Upper lobe of right lung (tissue), 1 donor: ENCODE results near the gene PLEKHD1. TPM values are rescaled to one million over a fixed set of nuclear protein-coding genes. Genes with fewer than 3 reads are reported as not detected.

ENCODE experiments used
- ATAC-seq: fragments of 200-7000 bp; cut with Tn5 transposase; one replicate; pipeline ENCODE4 v1.9.1; 2020; ENCODE audit warnings: mild to moderate bottlenecking, moderate library complexity
- DNase-seq: peaks from one replicate; pipeline ENCODE4 v3.0.0-alpha.2; 2020
- H3K27ac ChIP-seq: fragments of 200-600 bp; one replicate; pipeline ENCODE4 v1.8.0; 2022
- H3K27me3 ChIP-seq: fragments of 200-600 bp; one replicate; pipeline ENCODE4 v1.8.0; 2022; ENCODE audit warnings: mild to moderate bottlenecking
- H3K36me3 ChIP-seq: fragments of 200-600 bp; one replicate; pipeline ENCODE4 v1.8.0; 2022
- H3K4me1 ChIP-seq: fragments of 200-600 bp; one replicate; pipeline ENCODE4 v1.8.0; 2022
- H3K4me3 ChIP-seq: fragments of 200-600 bp; one replicate; pipeline ENCODE4 v1.8.0; 2022; ENCODE audit warnings: mild to moderate bottlenecking
- H3K9me3 ChIP-seq: fragments of 200-600 bp; one replicate; pipeline ENCODE4 v1.8.0; 2022
- CTCF ChIP-seq: fragments of 200-600 bp; IDR thresholded peaks from one replicate; pipeline ENCODE4 v1.8.0; 2022; ENCODE audit warnings: antibody characterized with exemption
- intact Hi-C: fragments of 100-400 bp; cut with DNase I; formaldehyde crosslinking; loops from one replicate; pipeline ENCODE4 v1.11.0; 2022
- total RNA-seq: library from RNA; stranded (reverse); fragmentation: NEBNext Ultra II Directional; extraction: Animal tissue kit (Norgen Biotek cat#: 25700); gene quantifications from one replicate; pipeline ENCODE4 v1.2.1, GENCODE V29; 2021
- donor health status: DM: no; HTN: yes; CAD: no; lungs with severe emphysema.

Gene PLEKHD1
- total RNA-seq, 1 donor from 2014 or later: 0.41 TPM

DNA sequence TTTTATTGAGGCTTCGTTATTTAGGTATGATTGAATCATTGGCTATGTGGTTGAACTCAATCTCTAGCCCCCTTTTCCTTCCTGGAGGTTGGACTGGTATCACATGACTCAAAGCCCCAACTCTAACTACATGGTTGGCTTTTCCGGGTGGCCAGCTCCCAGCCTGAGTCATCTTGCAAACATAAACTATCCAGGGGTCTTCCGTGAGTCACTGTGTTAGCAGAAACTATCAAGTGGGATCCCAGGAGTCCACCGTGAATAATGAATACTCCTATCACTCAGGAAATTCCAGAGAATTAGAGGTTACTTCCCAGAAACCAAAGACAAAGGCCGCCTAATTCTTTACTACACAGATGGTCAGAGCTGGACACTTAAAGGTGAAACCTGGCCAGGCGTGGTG is 19.7 kb upstream of the PLEKHD1 start:
- Histone ChIP-seq H3K27me3 (no peaks in the 10 kb centered on the region), H3K9me3 (no peaks in the 10 kb centered on the region), H3K27ac (no peak overlapping the region), H3K4me3 (no peak overlapping the region), H3K36me3 (peaks cover 9% of the 10 kb centered on the region), H3K4me1 (no peaks in the 10 kb centered on the region)
- TF ChIP-seq CTCF: no peak
- no peak for DNase-seq
- intact Hi-C loops: loop anchor here (5.0 kb wide), 1 partner anchor 223 kb away; no protein-coding TSS in a partner anchor
- no peak for ATAC-seq

DNA sequence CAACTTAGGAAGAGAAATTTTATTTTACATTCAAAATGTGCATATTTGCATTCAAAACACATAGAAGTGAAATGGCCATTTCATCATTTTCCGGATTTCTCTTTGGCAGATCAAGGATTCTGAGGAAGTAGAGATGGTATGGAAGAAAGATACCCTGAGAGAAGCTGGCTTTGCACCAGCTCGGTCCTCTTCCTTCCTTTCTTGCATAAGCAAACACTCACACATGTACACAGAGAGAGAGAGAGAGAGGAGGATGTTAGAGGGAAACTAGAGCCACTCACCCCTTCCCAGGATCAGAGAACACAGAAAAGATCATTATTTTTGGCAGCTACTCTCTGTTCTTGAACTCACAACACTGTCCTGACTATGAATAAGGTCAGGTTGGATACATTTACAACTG is 15.6 kb upstream of the PLEKHD1 start:
- Histone ChIP-seq H3K4me1 (no peaks in the 10 kb centered on the region), H3K9me3 (no peaks in the 10 kb centered on the region), H3K4me3 (no peak overlapping the region), H3K27ac (no peak overlapping the region), H3K27me3 (no peaks in the 10 kb centered on the region), H3K36me3 (no peaks in the 10 kb centered on the region)
- ATAC-seq (peak; percentile 45), DNase-seq (no peak)
- intact Hi-C loops: no loop called here
- no peak for TF ChIP-seq CTCF

GRCh38 chr14:69471436-69471835 is 13.1 kb upstream of the PLEKHD1 start:
- TF ChIP-seq CTCF: no peak
- intact Hi-C loops: no loop called here
- ATAC-seq (no peak), DNase-seq (no peak)
- H3K27ac ChIP-seq: no peak overlapping the region
- no peaks in the 10 kb centered on the region for H3K4me1 ChIP-seq
- no peaks in the 10 kb centered on the region for H3K36me3 ChIP-seq
- no peak overlapping the region for H3K4me3 ChIP-seq
- H3K9me3 ChIP-seq: no peaks in the 10 kb centered on the region
- H3K27me3 ChIP-seq: no peaks in the 10 kb centered on the region

DNA sequence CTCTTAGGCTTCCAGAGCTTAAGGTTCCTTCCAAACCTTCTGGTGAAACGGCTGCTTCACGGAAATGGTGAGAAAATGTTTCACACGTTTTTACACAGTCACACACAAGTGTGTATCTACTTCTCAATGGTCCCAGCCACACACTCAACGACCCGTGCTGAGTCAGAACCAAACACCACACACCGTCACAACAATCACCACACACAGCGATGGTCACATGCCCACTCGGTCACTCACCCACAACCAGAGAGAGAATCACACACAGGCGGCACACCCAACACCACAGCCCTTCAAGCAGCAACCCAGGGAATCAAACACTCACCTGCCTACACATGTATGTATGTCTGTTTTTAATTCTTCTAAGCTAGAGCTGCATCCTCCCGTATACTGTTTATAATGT is 12.6 kb upstream of the PLEKHD1 start:
- no peak for DNase-seq

DNA sequence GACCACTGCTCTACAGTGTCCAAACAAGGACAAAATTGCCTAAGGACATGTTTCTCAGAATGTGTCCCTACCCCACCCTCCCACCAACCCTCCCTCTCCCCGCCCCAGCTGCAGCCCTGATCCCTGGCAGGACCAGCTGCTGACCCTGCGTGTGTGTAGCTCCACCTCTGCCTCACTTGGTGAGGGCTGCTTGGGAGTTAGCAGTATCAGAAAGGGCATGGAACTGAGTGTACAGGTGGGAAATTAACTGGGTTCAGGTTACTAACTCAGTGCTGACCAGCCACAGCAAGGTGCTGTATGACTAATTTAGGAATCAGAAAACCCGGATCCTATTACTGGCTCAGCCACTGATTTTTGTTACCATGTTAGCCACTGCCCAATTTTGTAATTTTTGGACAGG is 11.3 kb upstream of the PLEKHD1 start:
- H3K27me3 ChIP-seq: no peaks in the 10 kb centered on the region
- no peak for DNase-seq
- no peak for ATAC-seq
- TF ChIP-seq CTCF: no peak
- no peaks in the 10 kb centered on the region for H3K9me3 ChIP-seq
- H3K4me1 ChIP-seq: no peaks in the 10 kb centered on the region
- intact Hi-C loops: no loop called here
- H3K27ac ChIP-seq: no peak overlapping the region
- no peaks in the 10 kb centered on the region for H3K36me3 ChIP-seq
- H3K4me3 ChIP-seq: no peak overlapping the region

More for the DNA sequence above, 12.6 kb upstream of the PLEKHD1 start:
- Histone ChIP-seq H3K27me3 (no peaks in the 10 kb centered on the region), H3K27ac (no peak overlapping the region), H3K9me3 (no peaks in the 10 kb centered on the region), H3K4me3 (no peak overlapping the region), H3K36me3 (no peaks in the 10 kb centered on the region), H3K4me1 (no peaks in the 10 kb centered on the region)
- TF ChIP-seq CTCF: no peak
- intact Hi-C loops: no loop called here
- no peak for ATAC-seq

DNA sequence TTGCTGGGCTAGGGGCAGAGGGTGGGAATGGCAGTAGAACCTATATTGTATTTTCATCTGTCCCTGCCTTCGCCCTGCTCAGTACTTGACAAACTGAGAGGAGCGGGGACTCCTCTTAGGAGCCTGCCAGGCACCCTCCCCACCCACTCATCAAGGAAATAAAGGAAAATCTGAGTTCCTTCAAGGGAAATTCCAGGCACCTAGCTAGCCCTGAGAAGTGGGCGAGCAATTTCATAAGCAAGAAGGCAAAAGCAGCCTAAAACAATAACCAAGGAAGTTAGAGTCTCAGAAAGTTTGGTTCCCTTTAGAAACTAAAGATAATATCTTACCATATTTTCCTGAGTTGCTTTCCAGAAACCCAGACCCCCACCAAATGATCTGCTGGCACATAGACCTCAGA is 10.6 kb upstream of the PLEKHD1 start:
- Histone ChIP-seq H3K27me3 (no peaks in the 10 kb centered on the region), H3K9me3 (no peaks in the 10 kb centered on the region), H3K4me1 (no peaks in the 10 kb centered on the region), H3K36me3 (no peaks in the 10 kb centered on the region), H3K27ac (no peak overlapping the region), H3K4me3 (no peak overlapping the region)
- no peak for ATAC-seq
- DNase-seq: no peak
- no peak for TF ChIP-seq CTCF
- intact Hi-C loops: no loop called here
